Endodermal cell (in vitro differentiated cells): ENCODE measurements around the gene PPM1E. TPM values are rescaled to one million over a fixed set of nuclear protein-coding genes. Genes with fewer than 3 reads are reported as not detected.

Source experiments
- DNase-seq: peaks from one replicate; pipeline ENCODE4 v3.0.0-alpha.2; 2017
- H3K27ac ChIP-seq: 2 replicates; pipeline ENCODE4 v1.5.1; 2013; ENCODE audit warnings: mild to moderate bottlenecking, low read depth, low read length, moderate library complexity
- H3K27me3 ChIP-seq: 2 replicates; pipeline ENCODE4 v1.6.1; 2013; ENCODE audit warnings: mild to moderate bottlenecking, low read length, moderate library complexity; ENCODE audit not compliant: insufficient read depth, control insufficient read depth, poor library complexity, severe bottlenecking
- H3K36me3 ChIP-seq: 2 replicates; pipeline ENCODE4 v1.7.0; 2013; ENCODE audit warnings: mild to moderate bottlenecking, low read length, moderate library complexity; ENCODE audit not compliant: control insufficient read depth, insufficient read depth
- H3K4me1 ChIP-seq: one replicate; pipeline ENCODE4 v1.7.0; 2013; ENCODE audit warnings: low read length; ENCODE audit not compliant: control insufficient read depth, insufficient read depth
- H3K4me3 ChIP-seq: 2 replicates; pipeline ENCODE4 v1.5.1; 2013; ENCODE audit warnings: mild to moderate bottlenecking, low read length, moderate library complexity
- H3K9ac ChIP-seq: 2 replicates; pipeline ENCODE4 v1.6.1; 2013; ENCODE audit warnings: mild to moderate bottlenecking, low read length, moderate library complexity; ENCODE audit not compliant: poor library complexity, severe bottlenecking; ENCODE audit errors: extremely low read depth
- H3K9me3 ChIP-seq: 2 replicates; pipeline ENCODE4 v1.6.1; 2013; ENCODE audit warnings: mild to moderate bottlenecking, low read length, moderate library complexity; ENCODE audit not compliant: control insufficient read depth
- H3K27ac Mint-ChIP-seq: 2 replicates; pipeline ENCODE4 v1.8.0; 2020; ENCODE audit warnings: mixed read lengths
- H3K27me3 Mint-ChIP-seq: 2 replicates; pipeline ENCODE4 v1.8.0; 2021; ENCODE audit warnings: mild to moderate bottlenecking, mixed read lengths; ENCODE audit not compliant: insufficient read depth
- H3K36me3 Mint-ChIP-seq: 2 replicates; pipeline ENCODE4 v1.8.0; 2020; ENCODE audit warnings: low read depth, mixed read lengths
- H3K4me1 Mint-ChIP-seq: 2 replicates; pipeline ENCODE4 v1.8.0; 2020; ENCODE audit warnings: mixed read lengths
- H3K4me3 Mint-ChIP-seq: 2 replicates; pipeline ENCODE4 v1.8.0; 2020; ENCODE audit warnings: mild to moderate bottlenecking, moderate library complexity, mixed read lengths
- H3K9me3 Mint-ChIP-seq: 2 replicates; pipeline ENCODE4 v1.8.0; 2020; ENCODE audit warnings: mild to moderate bottlenecking, mixed read lengths
- CTCF ChIP-seq: fragments of 200-600 bp; sonication (generic); conservative IDR thresholded peaks from 2 replicates; pipeline ENCODE4 v1.5.0; 2021; ENCODE audit warnings: antibody characterized with exemption, mild to moderate bottlenecking
- WGBS, 2 experiments: methylation state at CpG; one replicate each; pipeline versions ENCODE4 v1.1.5 to v1.1.7; 2013; ENCODE audit warnings: missing lambda C conversion rate in 2 of 2, mixed read lengths in 1 of 2; ENCODE audit not compliant: insufficient coverage in 1 of 2, insufficient read length in 1 of 2; 5-methylcytosine and 5-hydroxymethylcytosine counted together
- total RNA-seq, 2 donors: library from RNA; stranded (reverse); fragmentation: NEBNext Ultra II Directional in 1 of 2; extraction: Animal tissue kit (Norgen Biotek cat#: 25700) in 1 of 2; gene quantifications; 2 replicates in 1 of 2; 3 replicates in 1 of 2; pipeline ENCODE4 v1.2.1, GENCODE V29; 2021

The PPM1E gene
- total RNA-seq, 2 donors from 2014 or later: 1.4 to 2.2 TPM

GRCh38 chr17:58920773-58921172 lies 165.1 kb downstream of the PPM1E start:
- Histone ChIP-seq H3K9ac (no peak overlapping the region), H3K27ac (no peak overlapping the region), H3K4me3 (no peak overlapping the region), H3K36me3 (no peaks in the 10 kb centered on the region), H3K27me3 (no peaks in the 10 kb centered on the region), H3K9me3 (no peaks in the 10 kb centered on the region), H3K4me1 (no peaks in the 10 kb centered on the region)
- Mint-ChIP-seq H3K4me1 (peaks cover 11% of the 10 kb centered on the region), H3K27ac (no peak overlapping the region), H3K4me3 (no peak overlapping the region), H3K9me3 (no peaks in the 10 kb centered on the region), H3K27me3 (no peaks in the 10 kb centered on the region), H3K36me3 (no peaks in the 10 kb centered on the region)
- TF ChIP-seq CTCF: no peak
- DNase-seq: no peak

- no peaks in the 10 kb centered on the region for H3K9me3 ChIP-seq
- H3K36me3 ChIP-seq: no peaks in the 10 kb centered on the region
- TF ChIP-seq CTCF: no peak
- no peaks in the 10 kb centered on the region for H3K4me1 ChIP-seq
- no peak overlapping the region for H3K4me3 Mint-ChIP-seq
- H3K9ac ChIP-seq: no peak overlapping the region
- H3K27me3 Mint-ChIP-seq: no peaks in the 10 kb centered on the region
- H3K27me3 ChIP-seq: no peaks in the 10 kb centered on the region
- 84% methylated on average over 2 of the region's 3 CpGs; no CpG with 5 or more reads in 1 of the 2 experiments for WGBS, 2 experiments
- H3K36me3 Mint-ChIP-seq: no peaks in the 10 kb centered on the region
- no peaks in the 10 kb centered on the region for H3K4me1 Mint-ChIP-seq
- H3K27ac Mint-ChIP-seq: no peak overlapping the region
- no peak overlapping the region for H3K27ac ChIP-seq
- no peaks in the 10 kb centered on the region for H3K9me3 Mint-ChIP-seq
- DNase-seq: no peak
- H3K4me3 ChIP-seq: no peak overlapping the region
Observed at GRCh38 chr17:58932956-58933355, 177.3 kb downstream of the PPM1E start.

GRCh38 chr17:58936295-58936694 lies 180.6 kb downstream of the PPM1E start:
- Histone ChIP-seq H3K27ac (no peak overlapping the region), H3K36me3 (no peaks in the 10 kb centered on the region), H3K9ac (no peak overlapping the region), H3K9me3 (no peaks in the 10 kb centered on the region), H3K4me1 (no peaks in the 10 kb centered on the region), H3K4me3 (no peak overlapping the region), H3K27me3 (no peaks in the 10 kb centered on the region)
- WGBS, 2 experiments: 88% methylated on average over 3 of the region's 3 CpGs; no CpG with 5 or more reads in 1 of the 2 experiments
- H3K4me3 Mint-ChIP-seq: no peak overlapping the region
- TF ChIP-seq CTCF: no peak
- DNase-seq: no peak
- H3K9me3 Mint-ChIP-seq: no peaks in the 10 kb centered on the region
- no peaks in the 10 kb centered on the region for H3K36me3 Mint-ChIP-seq
- H3K27ac Mint-ChIP-seq: no peak overlapping the region
- no peaks in the 10 kb centered on the region for H3K27me3 Mint-ChIP-seq
- H3K4me1 Mint-ChIP-seq: no peaks in the 10 kb centered on the region
